Left lung (tissue), 10 donors: Measurements from ENCODE around the gene DDX47. TPM values are rescaled to one million over a fixed set of nuclear protein-coding genes. Genes with fewer than 3 reads are reported as not detected.
"Not testable (repeated sequence)": the region's sequence is repeated elsewhere in the genome, so short reads cannot be mapped to it uniquely, and the experiment has no call there.

Source experiments
- ATAC-seq: fragments of 200-7000 bp; cut with Tn5 transposase; one replicate; pipeline ENCODE4 v1.9.1; 2020; ENCODE audit warnings: moderate library complexity
- DNase-seq, 4 donors: peaks; one replicate each; pipeline ENCODE4 v3.0.0-alpha.2; 2013 to 2020
- H3K27ac ChIP-seq, 2 donors: fragments of 200-600 bp; sonication (generic) in 1 of 2; one replicate each; pipeline versions ENCODE4 v1.5.0 to v1.8.0; 2020 to 2021
- H3K27me3 ChIP-seq, 2 donors: fragments of 200-600 bp; sonication (generic) in 1 of 2; one replicate each; pipeline versions ENCODE4 v1.5.0 to v1.8.0; 2020 to 2021
- H3K36me3 ChIP-seq, 2 donors: fragments of 200-600 bp; sonication (generic) in 1 of 2; one replicate each; pipeline versions ENCODE4 v1.5.0 to v1.8.0; 2020 to 2021
- H3K4me1 ChIP-seq, 2 donors: fragments of 200-600 bp; one replicate each; pipeline ENCODE4 v1.8.0; 2021
- H3K4me3 ChIP-seq, 2 donors: fragments of 200-600 bp; sonication (generic) in 1 of 2; one replicate each; pipeline versions ENCODE4 v1.5.0 to v1.8.0; 2020 to 2021; ENCODE audit warnings: mild to moderate bottlenecking in 1 of 2
- H3K9me3 ChIP-seq, 2 donors: fragments of 200-600 bp; sonication (generic) in 1 of 2; one replicate each; pipeline versions ENCODE4 v1.5.0 to v1.8.0; 2020 to 2021
- intact Hi-C, 2 donors: fragments of 100-400 bp; cut with DNase I; formaldehyde crosslinking; loops; one replicate each; pipeline versions ENCODE4 v1.11.2 to v1.14.2; 2022
- polyA plus RNA-seq, 6 donors: library from polyadenylated mRNA; unstranded; fragments of 120-200 nt; gene quantifications; one replicate each; pipeline ENCODE4 v1.2.1, GENCODE V29; 2013; ENCODE audit not compliant: insufficient read length in 6 of 6
- total RNA-seq, 2 donors: library from RNA; stranded (reverse); fragmentation: NEBNext Ultra II Directional; extraction: Animal tissue kit (Norgen Biotek cat#: 25700); gene quantifications; one replicate each; pipeline ENCODE4 v1.2.1, GENCODE V29; 2021
- TF ChIP-seq, protein P1 (sequence below), 2 donors: fragments of 200-600 bp; sonication (generic) in 1 of 2; IDR thresholded peaks; one replicate each; pipeline versions ENCODE4 v1.5.0 to v1.8.0; 2021; ENCODE audit warnings: antibody characterized with exemption in 2 of 2
- donor health status: DM: no; HTN: yes; CAD: no.
- donor health status: DM: no; HTN: no; CAD: no.

DDX47 gene
- total and polyA plus RNA-seq, 8 donors: 44.0 to 86.7 (median 74.8) TPM

- intact Hi-C loops: no loop called here
- TF ChIP-seq, protein P1, sequence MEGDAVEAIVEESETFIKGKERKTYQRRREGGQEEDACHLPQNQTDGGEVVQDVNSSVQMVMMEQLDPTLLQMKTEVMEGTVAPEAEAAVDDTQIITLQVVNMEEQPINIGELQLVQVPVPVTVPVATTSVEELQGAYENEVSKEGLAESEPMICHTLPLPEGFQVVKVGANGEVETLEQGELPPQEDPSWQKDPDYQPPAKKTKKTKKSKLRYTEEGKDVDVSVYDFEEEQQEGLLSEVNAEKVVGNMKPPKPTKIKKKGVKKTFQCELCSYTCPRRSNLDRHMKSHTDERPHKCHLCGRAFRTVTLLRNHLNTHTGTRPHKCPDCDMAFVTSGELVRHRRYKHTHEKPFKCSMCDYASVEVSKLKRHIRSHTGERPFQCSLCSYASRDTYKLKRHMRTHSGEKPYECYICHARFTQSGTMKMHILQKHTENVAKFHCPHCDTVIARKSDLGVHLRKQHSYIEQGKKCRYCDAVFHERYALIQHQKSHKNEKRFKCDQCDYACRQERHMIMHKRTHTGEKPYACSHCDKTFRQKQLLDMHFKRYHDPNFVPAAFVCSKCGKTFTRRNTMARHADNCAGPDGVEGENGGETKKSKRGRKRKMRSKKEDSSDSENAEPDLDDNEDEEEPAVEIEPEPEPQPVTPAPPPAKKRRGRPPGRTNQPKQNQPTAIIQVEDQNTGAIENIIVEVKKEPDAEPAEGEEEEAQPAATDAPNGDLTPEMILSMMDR (IDR thresholded peaks at IDR 0.05): no peak
- H3K4me1 ChIP-seq: peaks cover 0 to 19% of the 10 kb centered on the region in 2 donors
- no peaks in the 10 kb centered on the region for H3K9me3 ChIP-seq
- H3K36me3 ChIP-seq: no peaks in the 10 kb centered on the region
- ATAC-seq (no peak), DNase-seq (no peak)
- H3K27ac ChIP-seq: no peak overlapping the region
- no peak overlapping the region for H3K4me3 ChIP-seq
- no peaks in the 10 kb centered on the region for H3K27me3 ChIP-seq
Measured at GRCh38 chr12:12800406-12801180, 12.6 kb upstream of the DDX47 start.

DNA sequence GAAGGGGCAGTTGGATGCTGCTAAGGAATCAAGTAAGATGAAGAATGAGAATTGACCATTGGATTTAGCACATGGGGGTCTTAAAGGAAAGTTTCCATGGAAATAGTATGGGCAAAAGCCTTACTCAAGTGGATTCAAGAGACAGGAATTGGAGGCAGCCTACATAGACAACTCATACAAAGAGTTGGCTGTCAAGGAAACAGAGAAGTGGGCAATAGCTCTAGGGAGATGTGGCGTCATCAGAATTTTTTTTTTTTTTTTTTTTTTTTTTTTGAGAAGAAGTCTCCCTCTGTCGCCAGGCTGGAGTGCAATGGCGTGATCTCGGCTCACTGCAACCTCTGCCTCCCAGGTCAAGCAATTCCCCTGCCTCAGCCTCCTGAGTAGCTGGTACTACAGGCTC lies 11.5 kb upstream of the DDX47 start:
- H3K4me3 ChIP-seq, ATAC-seq, DNase-seq, H3K9me3 ChIP-seq, intact Hi-C loops, H3K27ac ChIP-seq, H3K27me3 ChIP-seq, H3K36me3 ChIP-seq: not testable (repeated sequence)
- peaks cover 0 to 19% of the 10 kb centered on the region in 2 donors for H3K4me1 ChIP-seq

- Histone ChIP-seq H3K27ac (peak overlapping the region; percentile 46 to 60), H3K9me3 (no peaks in the 10 kb centered on the region), H3K4me3 (no peak overlapping the region), H3K27me3 (no peaks in the 10 kb centered on the region), H3K4me1 (peaks cover 0 to 28% of the 10 kb centered on the region in 2 donors), H3K36me3 (no peaks in the 10 kb centered on the region)
- TF ChIP-seq, protein P1 (IDR thresholded peaks at IDR 0.05): no peak
- ATAC-seq (peak; percentile 95), DNase-seq (peak in 2 of 4 donors; percentile 76 to 84)
- intact Hi-C loops: no loop called here
Measured at GRCh38 chr12:12803186-12803585, 10.0 kb upstream of the DDX47 start.

- no peak for ATAC-seq
- DNase-seq: no peak
- Histone ChIP-seq H3K9me3 (no peaks in the 10 kb centered on the region), H3K4me3 (no peak overlapping the region), H3K4me1 (peaks cover 0 to 36% of the 10 kb centered on the region in 2 donors), H3K36me3 (no peaks in the 10 kb centered on the region), H3K27ac (peak overlapping the region; percentile 46 to 60), H3K27me3 (no peaks in the 10 kb centered on the region)
- intact Hi-C loops: no loop called here
- TF ChIP-seq, protein P1 (IDR thresholded peaks at IDR 0.05): no peak
Measured at GRCh38 chr12:12804011-12804410, 9.1 kb upstream of the DDX47 start.

- Histone ChIP-seq H3K4me3 (no peak overlapping the region), H3K4me1 (peaks cover 0 to 41% of the 10 kb centered on the region in 2 donors), H3K27me3 (no peaks in the 10 kb centered on the region), H3K9me3 (no peaks in the 10 kb centered on the region), H3K36me3 (no peaks in the 10 kb centered on the region), H3K27ac (peak overlapping the region; percentile 46 to 60)
- no peak for DNase-seq
- intact Hi-C loops: no loop called here
- peak; percentile 52 for ATAC-seq
- TF ChIP-seq, protein P1 (IDR thresholded peaks at IDR 0.05): no peak
Measured at GRCh38 chr12:12804432-12804886, 8.7 kb upstream of the DDX47 start.
